Liver (tissue), 9 donors: ENCODE results near the gene NTHL1. TPM values are rescaled to one million over a fixed set of nuclear protein-coding genes. Genes with fewer than 3 reads are reported as not detected.
A peak's percentile ranks its signal among the peaks of the same experiment; 100 is the strongest.

Experiments
- DNase-seq: peaks from one replicate; pipeline ENCODE4 v3.0.0-alpha.2; 2017; ENCODE audit warnings: low spot score
- H3K27ac ChIP-seq, 2 donors: one replicate each; pipeline ENCODE4 v1.7.0; 2013; ENCODE audit warnings: inconsistent platforms in 2 of 2, low read length in 2 of 2, control low read depth in 1 of 2, low read depth in 1 of 2, mild to moderate bottlenecking in 1 of 2
- H3K27me3 ChIP-seq, 4 donors: one replicate each; pipeline versions ENCODE4 v1.6.1 to v1.7.0; 2013; ENCODE audit warnings: low read length in 3 of 4, inconsistent platforms in 1 of 4, mild to moderate bottlenecking in 1 of 4, moderate library complexity in 1 of 4; ENCODE audit not compliant: control insufficient read depth in 4 of 4, insufficient read depth in 4 of 4
- H3K36me3 ChIP-seq, 4 donors: one replicate each; pipeline versions ENCODE4 v1.6.1 to v1.7.0; 2013; ENCODE audit warnings: low read length in 3 of 4, mild to moderate bottlenecking in 3 of 4, low read depth in 1 of 4, moderate library complexity in 1 of 4; ENCODE audit not compliant: control insufficient read depth in 4 of 4, insufficient read depth in 3 of 4
- H3K4me1 ChIP-seq, 4 donors: one replicate each; pipeline versions ENCODE4 v1.6.1 to v1.7.0; 2013; ENCODE audit warnings: low read length in 3 of 4, mild to moderate bottlenecking in 3 of 4, moderate library complexity in 1 of 4; ENCODE audit not compliant: control insufficient read depth in 4 of 4, insufficient read depth in 4 of 4
- H3K4me3 ChIP-seq, 3 donors: one replicate each; pipeline versions ENCODE4 v1.6.1 to v1.7.0; 2013; ENCODE audit warnings: low read length in 3 of 3, control low read depth in 1 of 3, low read depth in 1 of 3, mild to moderate bottlenecking in 1 of 3
- H3K9ac ChIP-seq, 2 donors: one replicate each; pipeline ENCODE4 v1.7.0; 2013; ENCODE audit warnings: low read length in 2 of 2, mild to moderate bottlenecking in 2 of 2, moderate library complexity in 2 of 2, control low read depth in 1 of 2, low read depth in 1 of 2
- H3K9me3 ChIP-seq, 4 donors: one replicate each; pipeline versions ENCODE4 v1.6.1 to v1.7.0; 2013; ENCODE audit warnings: low read length in 3 of 4; ENCODE audit not compliant: control insufficient read depth in 4 of 4
- ATF3 ChIP-seq: IDR thresholded peaks from 2 replicates; pipeline ENCODE4 v1.6.1; 2016; ENCODE audit warnings: antibody characterized with exemption
- CTCF ChIP-seq: fragments of 150-350 bp; IDR thresholded peaks from 2 replicates; pipeline ENCODE4 v1.5.1; 2017; ENCODE audit warnings: improper control_type of control experiment, low read depth, low read length; ENCODE audit not compliant: missing input control
- EGR1 ChIP-seq, 2 donors: IDR thresholded peaks; 2 replicates each; pipeline ENCODE4 v1.6.1; 2016 to 2018; ENCODE audit warnings: antibody characterized with exemption in 2 of 2, low read depth in 2 of 2
- FOXA1 ChIP-seq: IDR thresholded peaks from 2 replicates; pipeline ENCODE4 v1.6.1; 2016; ENCODE audit warnings: antibody characterized with exemption
- FOXA2 ChIP-seq: IDR thresholded peaks from 2 replicates; pipeline ENCODE4 v1.6.1; 2016; ENCODE audit warnings: antibody characterized with exemption
- HNF4A ChIP-seq, 2 donors: conservative IDR thresholded peaks; 2 replicates each; pipeline ENCODE4 v1.6.1; 2016; ENCODE audit warnings: antibody characterized with exemption in 2 of 2, mild to moderate bottlenecking in 2 of 2
- HNF4G ChIP-seq: IDR thresholded peaks from 2 replicates; pipeline ENCODE4 v1.6.1; 2016; ENCODE audit warnings: antibody characterized with exemption
- JUND ChIP-seq, 2 donors: IDR thresholded peaks; 2 replicates each; pipeline ENCODE4 v1.6.1; 2016; ENCODE audit warnings: antibody characterized with exemption in 2 of 2
- MAX ChIP-seq: IDR thresholded peaks from 2 replicates; pipeline ENCODE4 v1.6.1; 2016; ENCODE audit warnings: antibody characterized with exemption
- NR2F2 ChIP-seq: IDR thresholded peaks from 2 replicates; pipeline ENCODE4 v1.6.1; 2016; ENCODE audit warnings: antibody characterized with exemption
- RAD21 ChIP-seq, 2 donors: IDR thresholded peaks; 2 replicates each; pipeline ENCODE4 v1.6.1; 2016; ENCODE audit warnings: antibody characterized with exemption in 2 of 2, mild to moderate bottlenecking in 2 of 2
- RXRA ChIP-seq, 2 donors: IDR thresholded peaks; 2 replicates each; pipeline ENCODE4 v1.6.1; 2017 to 2018; ENCODE audit warnings: antibody characterized with exemption in 2 of 2, mild to moderate bottlenecking in 1 of 2
- TAF1 ChIP-seq: conservative IDR thresholded peaks from 2 replicates; pipeline ENCODE4 v1.6.1; 2016; ENCODE audit warnings: antibody characterized with exemption, mild to moderate bottlenecking
- YY1 ChIP-seq: IDR thresholded peaks from 2 replicates; pipeline ENCODE4 v1.6.1; 2016; ENCODE audit warnings: antibody characterized with exemption, mild to moderate bottlenecking
- ZBTB33 ChIP-seq: IDR thresholded peaks from 2 replicates; pipeline ENCODE4 v1.6.1; 2016; ENCODE audit warnings: antibody characterized with exemption
- WGBS: extraction: QIAGEN DNeasy Blood & Tissue Kit; methylation state at CpG from one replicate; pipeline ENCODE4 v1.1.7; 2013; 5-methylcytosine and 5-hydroxymethylcytosine counted together
- polyA plus RNA-seq, 2 donors: library from polyadenylated mRNA; stranded (reverse) in 1 of 2; unstranded in 1 of 2; fragments of 200-250 nt in 1 of 2; fragments of >200 nt in 1 of 2; fragmentation: Nextera tagmentation in 1 of 2; extraction: Ambion mirVana in 1 of 2; gene quantifications; one replicate each; pipeline versions ENCODE4 v1.2.1 to v1.2.3, GENCODE V29; 2013 to 2015
- total RNA-seq, 2 donors: library from RNA; depleted of rRNA; stranded (reverse); fragments of >200 nt; gene quantifications; one replicate each; pipeline ENCODE4 v1.2.3, GENCODE V29; 2014
- donor health status: healthy.
- donor health status: healthy.
- donor health status: healthy.
- donor health status: healthy.
- donor health status: healthy.

The NTHL1 gene
- total and polyA plus RNA-seq, 4 donors = 10.4 to 166 (median 19.1) TPM

- Histone ChIP-seq H3K4me3 (peak overlapping the region; percentile 41 to 99 (median 47)), H3K27me3 (no peaks in the 10 kb centered on the region), H3K4me1 (peaks cover 24 to 82% (median 65%) of the 10 kb centered on the region in 4 donors), H3K36me3 (no peaks in the 10 kb centered on the region), H3K9me3 (no peaks in the 10 kb centered on the region), H3K27ac (peak overlapping the region; percentile 68 to 84), H3K9ac (peak overlapping the region; percentile 75 to 94)
- TF ChIP-seq HNF4A (conservative IDR thresholded peaks at IDR 0.05) (peak; percentile 54 to 76), RXRA (IDR thresholded peaks at IDR 0.05) (peak in 1 of 2 donors; percentile 67), YY1 (peak; percentile 50), EGR1 (IDR thresholded peaks at IDR 0.05; ENCODE audit: low read depth in 2 of 2) (peak; percentile 35 to 82), TAF1 (no peak), MAX (peak; percentile 20), HNF4G (no peak)
- 27% methylated on average over 22 of the region's 22 CpGs for WGBS
- no peak for DNase-seq
Measured at GRCh38 chr16:2029350-2029749, 18.3 kb downstream of the NTHL1 start.

- Histone ChIP-seq H3K27me3 (no peaks in the 10 kb centered on the region), H3K4me1 (peaks cover 22 to 85% (median 65%) of the 10 kb centered on the region in 4 donors), H3K36me3 (no peaks in the 10 kb centered on the region), H3K27ac (peak overlapping the region; percentile 49 to 65), H3K9me3 (no peaks in the 10 kb centered on the region), H3K9ac (peak overlapping the region; percentile 64 to 94), H3K4me3 (peak overlapping the region; percentile 46 to 99 (median 89))
- WGBS = 47% methylated on average over 18 of the region's 18 CpGs
- TF ChIP-seq NR2F2 (no peak), TAF1 (no peak), FOXA1 (no peak), HNF4G (no peak), HNF4A (conservative IDR thresholded peaks at IDR 0.05) (no peak), ZBTB33 (no peak), CTCF (no peak), ATF3 (no peak), JUND (IDR thresholded peaks at IDR 0.05) (no peak), RAD21 (IDR thresholded peaks at IDR 0.05) (no peak), FOXA2 (no peak), MAX (no peak), EGR1 (IDR thresholded peaks at IDR 0.05; ENCODE audit: low read depth in 2 of 2) (no peak)
- no peak for DNase-seq
Measured at GRCh38 chr16:2028620-2029220, 18.9 kb downstream of the NTHL1 start.
